Activated T-cell treated with anti-CD3 and anti-CD28 coated beads, Interleukin-2, amount 50 U/mL, for 4 hours (primary cell): ENCODE data around the gene TMA7B. TPM values are rescaled to one million over a fixed set of nuclear protein-coding genes. Genes with fewer than 3 reads are reported as not detected.
A peak's percentile ranks its signal among the peaks of the same experiment; 100 is the strongest.

Experiments used
- ATAC-seq, 2 donors: fragments of 200-7000 bp; cut with Tn5 transposase; one replicate each; pipeline ENCODE4 v1.10.0; 2021
- DNase-seq: peaks from one replicate; pipeline ENCODE4 v3.0.0-alpha.2; 2020
- H3K27me3 Mint-ChIP-seq: one replicate; pipeline ENCODE4 v1.8.0; 2021; ENCODE audit warnings: low read depth, mixed read lengths
- H3K36me3 Mint-ChIP-seq: one replicate; pipeline ENCODE4 v1.8.0; 2022; ENCODE audit warnings: mixed read lengths; ENCODE audit not compliant: insufficient read depth
- H3K4me1 Mint-ChIP-seq: one replicate; pipeline ENCODE4 v1.8.0; 2021; ENCODE audit warnings: low read depth, mixed read lengths
- H3K4me3 Mint-ChIP-seq: one replicate; pipeline ENCODE4 v1.8.0; 2021; ENCODE audit warnings: mild to moderate bottlenecking, moderate library complexity, mixed read lengths
- H3K9me3 Mint-ChIP-seq: one replicate; pipeline ENCODE4 v1.8.0; 2021; ENCODE audit warnings: mixed read lengths
- total RNA-seq, 3 donors: library from RNA; stranded (reverse); gene quantifications; one replicate each; pipeline ENCODE4 v1.2.1, GENCODE V29; 2021

The TMA7B gene
- total RNA-seq, 3 donors from 2014 or later, result 0.61 to 0.92 (median 0.76) TPM

DNA sequence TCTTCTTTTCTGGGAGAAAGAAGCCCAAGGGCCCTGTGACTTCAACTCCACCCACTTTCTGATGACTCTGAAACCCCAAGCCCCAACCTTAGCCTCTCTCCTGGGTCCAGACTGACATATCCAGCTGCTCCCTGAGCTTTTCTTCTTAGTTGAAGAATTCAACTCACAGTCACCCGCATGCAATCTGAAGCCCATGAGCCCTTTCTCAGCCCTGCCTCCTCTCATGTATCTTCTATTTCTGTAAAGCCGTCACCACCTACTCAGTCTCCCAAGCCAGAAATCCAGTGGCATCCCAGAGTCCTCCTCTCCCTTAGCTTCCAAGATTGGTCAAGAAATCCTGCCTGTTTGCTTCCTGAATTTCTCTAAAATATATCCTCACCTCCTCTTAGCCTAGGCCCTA is 7.1 kb upstream of the TMA7B start:
- H3K9me3 Mint-ChIP-seq, result no peaks in the 10 kb centered on the region
- ATAC-seq, result no peak
- peak overlapping the region; percentile 14 for H3K4me3 Mint-ChIP-seq

DNA sequence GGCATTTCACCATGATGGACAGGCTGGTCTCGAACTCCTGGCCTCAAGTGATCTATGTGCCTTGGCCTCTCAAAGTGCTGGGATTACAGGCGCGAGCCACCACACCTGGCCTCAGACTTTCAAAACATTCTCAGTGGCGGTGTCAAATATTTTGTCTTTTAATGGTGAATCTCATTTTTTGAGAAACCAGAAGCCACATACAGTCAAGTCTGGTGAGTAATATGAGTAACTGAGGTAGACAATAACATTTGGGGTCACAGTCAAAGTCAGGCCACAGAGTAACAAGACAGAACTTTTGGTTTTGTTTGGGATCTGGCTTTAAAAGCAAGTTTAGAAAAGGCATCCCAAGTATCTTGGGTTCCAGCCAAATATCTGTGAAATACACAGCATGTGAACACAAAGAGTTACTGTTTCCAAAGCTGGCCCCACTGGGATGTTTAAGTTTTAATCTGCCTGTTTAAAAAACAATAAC is 5.6 kb upstream of the TMA7B start:
- no peaks in the 10 kb centered on the region for H3K27me3 Mint-ChIP-seq
- peaks cover 91% of the 10 kb centered on the region for H3K4me1 Mint-ChIP-seq
- H3K4me3 Mint-ChIP-seq, result no peak overlapping the region
- ATAC-seq (peak; percentile 75 to 78), DNase-seq (no peak)
- H3K36me3 Mint-ChIP-seq, result peaks cover 50% of the 10 kb centered on the region
- no peaks in the 10 kb centered on the region for H3K9me3 Mint-ChIP-seq

More for the DNA sequence above, 7.1 kb upstream of the TMA7B start:
- DNase-seq, result no peak
- Mint-ChIP-seq H3K4me1 (peaks cover 91% of the 10 kb centered on the region), H3K27me3 (no peaks in the 10 kb centered on the region), H3K36me3 (peaks cover 50% of the 10 kb centered on the region)

DNA sequence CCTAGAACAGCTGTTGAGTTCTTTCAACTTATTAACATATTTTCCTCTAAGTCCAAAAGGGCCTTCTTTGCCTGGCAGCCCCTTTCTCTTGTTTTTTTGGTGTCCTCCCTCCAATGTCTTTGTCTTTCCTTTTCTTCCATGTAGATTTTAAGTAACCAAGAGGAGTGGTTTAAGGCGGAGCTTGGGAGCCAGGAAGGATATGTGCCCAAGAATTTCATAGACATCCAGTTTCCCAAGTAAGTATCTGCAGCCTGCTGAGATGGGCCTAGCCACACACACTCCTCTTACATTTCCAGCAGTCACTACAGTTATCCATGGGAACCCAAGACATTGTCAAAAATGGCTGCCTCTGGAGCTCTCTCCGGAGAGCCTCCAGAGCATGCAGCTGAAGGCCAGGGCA is 4.5 kb upstream of the TMA7B start:
- Mint-ChIP-seq H3K9me3 (no peaks in the 10 kb centered on the region), H3K4me1 (peaks cover 91% of the 10 kb centered on the region), H3K36me3 (peaks cover 49% of the 10 kb centered on the region), H3K4me3 (no peak overlapping the region), H3K27me3 (no peaks in the 10 kb centered on the region)
- ATAC-seq (no peak), DNase-seq (no peak)

DNA sequence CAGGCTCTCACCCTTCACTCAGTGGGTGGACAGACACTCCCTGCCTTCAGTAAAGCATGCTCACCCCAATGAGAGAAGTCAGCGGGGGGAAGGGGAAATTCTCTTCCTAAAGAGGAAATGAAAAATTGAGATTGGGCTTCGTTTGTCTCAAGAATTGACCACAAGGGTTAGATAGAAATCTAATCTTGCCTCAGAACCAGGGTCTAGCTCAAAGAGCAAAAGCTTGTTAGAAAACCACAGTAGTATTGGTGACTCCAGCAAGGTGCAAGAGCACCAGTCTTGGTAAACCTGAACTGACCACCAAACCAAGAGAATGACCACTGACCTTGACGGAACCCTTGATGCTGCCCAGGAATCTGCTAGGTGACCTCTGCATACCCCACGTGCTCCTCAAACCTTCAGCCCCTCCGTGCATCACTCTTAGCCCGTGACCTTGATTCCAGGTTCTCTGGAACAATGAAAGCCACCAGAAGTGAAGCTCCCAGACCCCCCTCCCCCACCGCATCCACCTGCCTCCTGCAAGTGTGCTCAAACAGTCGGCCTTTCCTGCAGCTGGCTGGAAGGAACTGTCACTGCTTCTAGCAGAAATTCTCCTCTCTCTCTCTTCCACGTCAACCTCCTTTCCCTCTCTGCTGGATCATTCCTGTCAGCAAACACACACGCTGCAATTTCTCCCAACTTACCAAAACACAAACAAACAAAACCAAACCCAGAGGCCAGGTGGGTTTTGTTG is 3.1 kb upstream of the TMA7B start:
- Mint-ChIP-seq H3K27me3 (no peaks in the 10 kb centered on the region), H3K4me3 (no peak overlapping the region), H3K9me3 (no peaks in the 10 kb centered on the region), H3K36me3 (peaks cover 48% of the 10 kb centered on the region), H3K4me1 (peaks cover 90% of the 10 kb centered on the region)
- DNase-seq (no peak), ATAC-seq (no peak)

DNA sequence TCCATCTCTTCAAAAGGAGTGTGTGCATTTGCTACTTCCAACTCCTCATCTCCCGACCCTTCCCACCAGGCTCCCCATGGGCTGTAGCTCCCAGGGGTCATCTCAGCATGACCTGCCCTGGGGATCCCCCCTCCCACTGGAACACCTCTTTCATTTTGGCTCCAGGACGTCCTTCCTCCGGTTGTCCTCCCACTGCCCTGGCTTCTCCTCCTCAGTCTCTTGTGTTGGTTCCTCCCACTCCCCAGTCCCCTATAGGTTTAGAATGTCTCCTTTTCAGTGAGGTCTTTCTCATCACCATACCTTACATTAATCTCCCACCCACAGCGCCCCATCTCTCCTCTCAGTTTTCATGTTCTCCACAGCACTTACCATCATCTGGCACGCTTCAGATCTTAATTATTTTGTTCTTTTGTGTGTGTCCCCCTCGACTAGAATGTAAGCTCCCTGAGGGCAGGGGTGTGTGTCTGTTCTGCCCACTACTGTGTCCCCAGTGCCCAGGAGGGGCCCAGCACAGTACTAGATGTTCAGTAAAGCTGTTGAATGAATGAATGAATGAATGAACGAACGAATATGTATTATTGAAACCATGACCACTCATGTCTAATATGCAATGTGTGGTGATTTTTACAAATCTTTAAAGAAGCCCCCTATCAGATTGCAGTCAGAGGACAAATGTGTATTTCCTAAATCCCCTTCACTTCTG is 2.0 kb upstream of the TMA7B start:
- H3K4me3 Mint-ChIP-seq, result no peak overlapping the region
- peaks cover 44% of the 10 kb centered on the region for H3K36me3 Mint-ChIP-seq

DNA sequence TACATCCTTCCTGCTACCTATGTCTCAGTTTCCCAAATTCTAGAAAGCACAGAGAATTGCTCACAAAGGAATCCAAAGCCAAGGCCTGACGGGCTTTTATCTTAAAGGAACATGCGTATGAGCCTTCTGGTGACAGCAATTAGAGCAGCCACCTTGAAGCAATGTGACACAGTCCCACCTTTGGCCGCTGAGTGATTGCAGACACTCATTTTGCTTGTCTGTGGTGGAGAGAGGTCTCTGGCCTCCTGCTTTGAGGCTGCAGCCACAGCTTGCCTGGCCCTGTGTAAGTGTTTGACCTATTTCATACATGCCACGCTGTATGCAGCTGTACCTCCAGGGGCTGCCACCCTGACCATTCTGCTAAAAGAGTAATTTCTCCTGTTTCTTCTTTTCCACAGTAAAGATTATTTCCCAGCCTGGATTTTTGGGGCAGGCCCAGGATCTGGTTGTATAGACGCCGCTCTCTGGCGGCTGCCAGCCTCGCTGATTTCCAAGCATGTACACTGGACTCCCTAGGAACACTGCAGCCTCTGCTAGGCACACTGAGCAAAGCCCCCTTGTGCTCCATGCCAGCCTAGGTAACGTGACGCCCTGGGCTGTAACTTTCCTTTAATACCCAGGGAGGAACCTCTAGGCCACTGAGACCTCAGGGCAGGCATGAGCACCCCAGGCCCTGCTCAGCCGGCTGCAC is 1.1 kb upstream of the TMA7B start:
- no peaks in the 10 kb centered on the region for H3K9me3 Mint-ChIP-seq
- ATAC-seq, result no peak
- no peak overlapping the region for H3K4me3 Mint-ChIP-seq
- DNase-seq, result no peak
- peaks cover 42% of the 10 kb centered on the region for H3K36me3 Mint-ChIP-seq
- peaks cover 74% of the 10 kb centered on the region for H3K4me1 Mint-ChIP-seq
- no peaks in the 10 kb centered on the region for H3K27me3 Mint-ChIP-seq

More for the DNA sequence above, 2.0 kb upstream of the TMA7B start:
- ATAC-seq (no peak), DNase-seq (no peak)
- Mint-ChIP-seq H3K9me3 (no peaks in the 10 kb centered on the region), H3K27me3 (no peaks in the 10 kb centered on the region), H3K4me1 (peaks cover 81% of the 10 kb centered on the region)

DNA sequence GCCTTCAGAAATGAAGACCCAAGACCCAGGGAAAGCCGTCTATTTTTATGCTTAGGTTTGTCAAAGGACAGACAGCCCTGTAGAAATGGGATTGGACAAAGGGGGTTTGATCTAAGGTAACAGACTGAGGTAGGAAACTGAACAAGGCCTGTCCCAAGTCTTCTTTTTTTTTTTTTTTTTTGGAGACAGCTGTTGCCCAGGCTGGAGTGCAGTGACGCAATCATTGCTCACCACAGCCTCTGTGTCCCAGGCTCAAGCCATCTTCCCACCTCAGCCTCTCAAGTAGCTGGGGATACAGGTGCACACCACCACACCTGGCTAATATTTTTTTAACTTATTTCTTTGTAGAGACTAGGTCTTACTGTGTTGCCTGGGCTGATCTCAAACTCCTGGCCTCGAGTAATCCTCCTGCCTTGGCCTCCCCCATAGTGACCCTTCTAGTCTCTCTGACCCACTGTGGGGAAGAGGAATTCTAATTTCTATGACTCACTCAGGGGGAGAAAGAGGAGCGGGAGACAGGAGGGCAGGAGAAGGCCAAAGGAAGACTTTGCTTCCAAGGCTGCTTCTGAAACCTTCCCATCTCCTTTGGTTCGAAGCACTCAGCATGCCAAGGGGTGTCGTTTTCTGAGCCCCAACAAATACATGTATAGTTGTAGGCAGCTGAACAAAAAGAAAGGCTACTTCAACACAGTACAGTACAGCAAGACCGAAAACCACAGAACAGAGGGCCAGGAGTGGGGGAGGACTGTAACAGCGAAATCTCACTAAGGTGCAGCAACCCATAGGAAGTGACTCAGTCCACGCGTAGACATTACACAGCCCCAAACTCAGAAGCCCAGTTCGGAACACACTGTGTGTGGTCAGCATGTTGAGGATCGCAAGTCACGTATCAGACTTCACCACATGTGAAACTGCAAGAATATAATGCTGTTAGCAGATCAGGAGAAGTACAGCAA is 872 bp downstream of the TMA7B start:
- H3K4me1 Mint-ChIP-seq, result peaks cover 57% of the 10 kb centered on the region
- DNase-seq (peak; percentile 46), ATAC-seq (peak; percentile 94 to 95)
- peak overlapping the region; percentile 53 for H3K4me3 Mint-ChIP-seq
- H3K36me3 Mint-ChIP-seq, result peaks cover 47% of the 10 kb centered on the region
- H3K9me3 Mint-ChIP-seq, result no peaks in the 10 kb centered on the region
- H3K27me3 Mint-ChIP-seq, result no peaks in the 10 kb centered on the region

DNA sequence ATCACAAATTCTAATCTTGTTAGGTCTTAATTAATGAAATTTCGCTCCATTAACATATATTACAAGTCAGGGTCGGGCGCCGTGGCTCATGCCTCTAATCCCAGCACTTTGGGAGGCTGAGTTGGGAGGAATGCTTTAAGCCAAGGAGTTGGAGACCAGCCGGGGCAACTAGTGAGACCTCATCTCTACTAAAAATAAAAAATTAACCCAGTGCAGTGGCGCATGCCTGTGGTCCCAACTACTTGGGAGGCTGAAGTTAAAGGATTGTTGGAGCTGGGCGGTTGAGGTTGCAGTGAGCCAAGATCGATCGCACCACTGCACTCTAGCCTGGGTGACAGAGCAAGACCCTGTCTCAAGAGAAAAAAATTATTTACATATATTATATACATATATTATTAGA is 1.9 kb downstream of the TMA7B start:
- H3K36me3 Mint-ChIP-seq, result peaks cover 56% of the 10 kb centered on the region
- no peaks in the 10 kb centered on the region for H3K9me3 Mint-ChIP-seq
- H3K4me3 Mint-ChIP-seq, result peak overlapping the region; percentile 53
- ATAC-seq, result no peak
- peaks cover 50% of the 10 kb centered on the region for H3K4me1 Mint-ChIP-seq
- no peak for DNase-seq
- no peaks in the 10 kb centered on the region for H3K27me3 Mint-ChIP-seq

DNA sequence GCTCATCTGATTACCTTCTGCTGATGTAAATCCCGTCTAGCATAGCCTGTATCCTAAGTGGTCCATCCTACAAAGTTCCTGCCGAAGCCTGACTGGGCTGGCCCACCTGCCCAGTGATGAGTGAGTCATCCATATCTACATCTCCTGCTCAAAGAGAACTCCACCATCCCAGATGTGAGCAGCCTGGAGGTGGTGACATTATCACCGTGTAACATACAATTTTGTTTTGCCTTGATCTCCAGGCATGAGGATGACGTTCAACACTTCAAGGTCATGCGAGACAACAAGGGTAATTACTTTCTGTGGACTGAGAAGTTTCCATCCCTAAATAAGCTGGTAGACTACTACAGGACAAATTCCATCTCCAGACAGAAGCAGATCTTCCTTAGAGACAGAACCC is 5.6 kb downstream of the TMA7B start:
- H3K4me1 Mint-ChIP-seq, result peaks cover 16% of the 10 kb centered on the region
- H3K9me3 Mint-ChIP-seq, result no peaks in the 10 kb centered on the region
- H3K36me3 Mint-ChIP-seq, result peaks cover 52% of the 10 kb centered on the region
- H3K27me3 Mint-ChIP-seq, result no peaks in the 10 kb centered on the region
- ATAC-seq, result no peak
- DNase-seq, result no peak
- H3K4me3 Mint-ChIP-seq, result no peak overlapping the region

DNA sequence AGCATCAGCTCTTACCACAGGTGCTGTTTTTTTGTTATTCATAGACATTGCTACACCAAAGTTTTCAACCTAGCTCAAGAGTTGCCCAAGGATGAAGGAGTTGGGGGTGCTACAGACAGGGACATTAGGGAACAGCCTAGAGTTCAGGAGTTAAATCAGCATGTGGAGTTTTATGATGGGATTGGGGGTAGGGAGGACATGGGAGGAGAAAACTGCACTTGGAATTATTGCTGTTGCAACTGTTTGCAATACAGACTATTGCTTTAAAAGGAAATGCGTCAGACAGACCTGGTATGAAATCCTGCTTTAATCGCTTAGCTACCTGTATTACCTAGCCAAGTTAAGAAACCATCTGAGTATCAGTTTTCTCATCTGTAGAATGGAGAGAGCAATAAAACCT is 6.3 kb downstream of the TMA7B start:
- peaks cover 10% of the 10 kb centered on the region for H3K4me1 Mint-ChIP-seq
- H3K36me3 Mint-ChIP-seq, result peaks cover 56% of the 10 kb centered on the region

DNA sequence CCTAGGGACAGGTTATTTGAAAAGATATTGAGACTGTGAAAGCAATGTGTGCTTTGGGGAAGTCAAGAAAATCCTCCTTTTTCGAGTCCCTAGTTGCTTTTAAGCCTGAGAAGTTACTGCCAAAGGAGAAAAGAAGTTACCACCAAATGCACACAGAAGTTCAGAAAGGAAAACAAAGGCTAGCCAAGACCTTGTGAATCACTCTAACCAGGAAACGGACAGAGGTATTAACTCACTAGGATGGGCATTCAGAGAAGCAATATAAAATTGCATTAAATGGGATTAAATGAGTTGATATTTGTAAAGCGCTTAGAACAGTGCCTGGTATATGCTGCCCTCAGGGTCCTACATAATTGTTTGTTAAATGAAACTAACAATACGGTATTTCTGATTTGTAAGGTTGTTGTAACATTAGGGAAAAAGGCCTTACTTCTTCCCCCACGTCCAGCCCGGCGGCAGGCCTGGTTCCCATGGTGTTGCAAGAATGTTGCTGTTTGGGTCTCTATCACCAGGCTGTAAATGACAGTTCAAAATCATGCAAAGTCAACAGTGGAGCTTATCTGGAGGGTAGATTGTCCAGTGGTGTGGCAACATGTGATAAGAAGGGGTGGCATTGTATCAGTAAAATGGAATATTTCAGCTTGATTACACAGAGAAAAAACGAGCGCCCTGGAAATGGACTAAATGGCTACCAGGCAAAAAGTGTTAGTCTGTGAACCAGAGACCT is 7.1 kb downstream of the TMA7B start:
- H3K4me1 Mint-ChIP-seq, result peaks cover 3% of the 10 kb centered on the region
- no peaks in the 10 kb centered on the region for H3K9me3 Mint-ChIP-seq
- ATAC-seq (no peak), DNase-seq (no peak)
- H3K36me3 Mint-ChIP-seq, result peaks cover 56% of the 10 kb centered on the region
- no peaks in the 10 kb centered on the region for H3K27me3 Mint-ChIP-seq
- H3K4me3 Mint-ChIP-seq, result no peak overlapping the region

More for the DNA sequence above, 6.3 kb downstream of the TMA7B start:
- no peak for DNase-seq
- no peak for ATAC-seq
- no peaks in the 10 kb centered on the region for H3K9me3 Mint-ChIP-seq
- H3K27me3 Mint-ChIP-seq, result no peaks in the 10 kb centered on the region
- H3K4me3 Mint-ChIP-seq, result no peak overlapping the region

DNA sequence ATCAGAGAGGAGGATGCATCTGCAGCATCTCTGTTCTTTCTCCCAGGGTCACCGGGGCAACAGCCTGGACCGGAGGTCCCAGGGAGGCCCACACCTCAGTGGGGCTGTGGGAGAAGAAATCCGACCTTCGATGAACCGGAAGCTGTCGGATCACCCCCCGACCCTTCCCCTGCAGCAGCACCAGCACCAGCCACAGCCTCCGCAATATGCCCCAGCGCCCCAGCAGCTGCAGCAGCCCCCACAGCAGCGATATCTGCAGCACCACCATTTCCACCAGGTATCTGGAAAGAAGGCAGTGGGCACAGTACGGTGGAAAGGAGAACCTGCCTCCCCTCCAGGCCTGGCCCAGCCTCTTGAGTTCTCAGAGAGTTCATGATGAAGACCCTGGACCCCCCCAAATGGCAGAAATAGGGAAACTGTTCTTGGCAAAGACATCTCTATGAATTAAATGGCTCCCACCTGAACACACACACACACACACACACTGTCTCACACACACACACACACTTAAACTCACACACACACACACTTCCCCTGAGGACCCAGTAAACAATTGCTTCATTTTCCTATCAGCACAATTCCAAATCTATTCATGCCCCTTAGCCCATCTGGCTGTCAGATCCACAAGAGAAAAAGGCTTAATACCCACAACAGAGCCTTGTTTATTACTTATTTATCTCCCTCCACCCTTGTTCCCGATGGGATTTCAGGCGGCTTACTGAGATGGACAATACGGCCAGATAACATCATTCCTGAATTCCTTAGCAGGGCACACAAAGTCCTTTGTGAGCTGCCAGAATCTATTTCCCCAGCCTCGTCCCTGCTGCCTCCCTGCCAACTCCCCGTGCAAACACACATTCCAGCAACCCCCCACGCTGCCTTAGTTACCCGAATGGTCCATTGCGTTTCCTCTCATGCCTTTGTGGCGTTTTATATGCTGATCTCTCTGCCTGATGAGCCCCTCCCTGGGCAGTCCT is 8.1 kb downstream of the TMA7B start:
- ATAC-seq (no peak), DNase-seq (no peak)
- no peaks in the 10 kb centered on the region for H3K9me3 Mint-ChIP-seq
- no peaks in the 10 kb centered on the region for H3K27me3 Mint-ChIP-seq
- no peak overlapping the region for H3K4me3 Mint-ChIP-seq
- H3K4me1 Mint-ChIP-seq, result peaks cover 1% of the 10 kb centered on the region
- H3K36me3 Mint-ChIP-seq, result peaks cover 63% of the 10 kb centered on the region
